ENCODE measurements around the gene PAX5. TPM values are rescaled to one million over a fixed set of nuclear protein-coding genes. Genes with fewer than 3 reads are reported as not detected.

The PAX5 gene
- total and polyA plus RNA-seq, 2 donors (not counting 1 experiment from before 2014, with no cell fraction given) = 196 to 275 TPM

DNA sequence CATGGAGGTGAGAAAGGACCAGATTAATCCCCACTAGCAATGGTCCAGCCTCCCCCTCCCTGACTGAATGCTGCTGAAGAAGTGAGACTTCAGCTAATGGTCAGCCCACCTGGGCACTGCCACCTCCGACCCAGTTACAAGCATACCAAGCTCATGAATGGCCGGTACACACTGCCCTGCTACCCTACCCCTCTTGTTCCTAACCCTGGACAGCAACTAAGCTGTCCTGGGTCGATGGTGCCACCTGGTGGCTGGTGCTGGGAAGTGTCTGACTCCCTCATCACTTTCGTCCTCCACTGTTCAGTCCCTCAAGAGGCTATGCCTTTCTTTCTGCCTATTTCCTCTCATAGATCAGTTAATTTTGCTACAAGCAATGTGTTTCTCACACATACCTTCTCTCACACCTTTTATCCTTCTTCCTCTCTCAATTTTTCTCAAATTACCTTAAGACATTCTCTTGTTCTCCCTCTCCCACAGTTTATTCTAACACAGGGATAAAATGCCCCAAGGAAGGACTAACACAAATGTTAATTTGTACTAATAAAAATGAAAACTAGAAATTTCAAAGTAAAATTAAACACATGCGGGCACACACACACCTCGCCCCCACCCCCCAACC is 42.4 kb downstream of the PAX5 start:
- Histone ChIP-seq H3K9me3 (ENCODE audit: control extremely low read depth in 1 of 3, control insufficient read depth in 2 of 3, insufficient read depth in 1 of 3, low read length in 2 of 3) (peaks cover 0 to 5% (median 4%) of the 10 kb centered on the region in 3 donors), H3K4me2 (replicated peaks; ENCODE audit: low read depth, low read length, poor library complexity, severe bottlenecking) (peak overlapping the region; percentile 44), H3K79me2 (ENCODE audit: control insufficient read depth, insufficient read depth, low read length) (peaks cover 98% of the 10 kb centered on the region), H2AFZ (ENCODE audit: insufficient read depth, low read depth, low read length, poor library complexity, severe bottlenecking) (no peak overlapping the region), H3K4me3 (ENCODE audit: control extremely low read depth in 1 of 5, extremely low read depth in 1 of 5, insufficient read depth in 1 of 5, low read depth in 2 of 5, low read length in 4 of 5) (no peak overlapping the region), H3K4me1 (ENCODE audit: control insufficient read depth in 2 of 2, insufficient read depth in 2 of 2, low read length in 2 of 2) (peaks cover 96 to 99% of the 10 kb centered on the region in 2 donors), H3K27me3 (replicated peaks in 1 of 4; ENCODE audit: control extremely low read depth in 1 of 4, control insufficient read depth in 3 of 4, insufficient read depth in 4 of 4, low read length in 3 of 4) (no peaks in the 10 kb centered on the region), H3K9ac (ENCODE audit: low read length) (no peak overlapping the region), H4K20me1 (ENCODE audit: control insufficient read depth, insufficient read depth, low read length, poor library complexity, severe bottlenecking) (peaks cover 23% of the 10 kb centered on the region), H3K27ac (ENCODE audit: low read length in 2 of 2) (peak overlapping the region; percentile 41 to 97), H3K36me3 (replicated peaks in 1 of 2; ENCODE audit: control extremely low read depth in 1 of 2, control insufficient read depth in 1 of 2, extremely low read depth in 1 of 2, insufficient read depth in 2 of 2, low read length in 1 of 2) (peaks cover 0 to 78% of the 10 kb centered on the region in 2 experiments)
- intact Hi-C loops (cut with micrococcal nuclease) = loop anchor here (1.0 to 10.0 kb wide), 5 partner anchors 57 to 603 kb away; partner anchors contain the start of genes RNF38 and TOMM5
- DNase-seq (peak; percentile 67), ATAC-seq (ENCODE audit: low read depth) (no peak)
- Mint-ChIP-seq H3K4me1 (peaks cover 95% of the 10 kb centered on the region), H3K27ac (peak overlapping the region; percentile 93), H3K4me3 (peak overlapping the region; percentile 49), H3K9me3 (ENCODE audit: insufficient read depth) (peaks cover 6% of the 10 kb centered on the region), H3K27me3 (no peaks in the 10 kb centered on the region)
- 50% methylated on average over 5 of the region's 6 CpGs for WGBS (ENCODE audit: insufficient coverage)
- TF ChIP-seq EZH2 (IDR thresholded peaks at IDR 0.05; ENCODE audit: borderline replicate concordance, insufficient read depth, low read depth, low read length, poor library complexity, severe bottlenecking) = no peak
- TF ChIP-seq, protein P1, sequence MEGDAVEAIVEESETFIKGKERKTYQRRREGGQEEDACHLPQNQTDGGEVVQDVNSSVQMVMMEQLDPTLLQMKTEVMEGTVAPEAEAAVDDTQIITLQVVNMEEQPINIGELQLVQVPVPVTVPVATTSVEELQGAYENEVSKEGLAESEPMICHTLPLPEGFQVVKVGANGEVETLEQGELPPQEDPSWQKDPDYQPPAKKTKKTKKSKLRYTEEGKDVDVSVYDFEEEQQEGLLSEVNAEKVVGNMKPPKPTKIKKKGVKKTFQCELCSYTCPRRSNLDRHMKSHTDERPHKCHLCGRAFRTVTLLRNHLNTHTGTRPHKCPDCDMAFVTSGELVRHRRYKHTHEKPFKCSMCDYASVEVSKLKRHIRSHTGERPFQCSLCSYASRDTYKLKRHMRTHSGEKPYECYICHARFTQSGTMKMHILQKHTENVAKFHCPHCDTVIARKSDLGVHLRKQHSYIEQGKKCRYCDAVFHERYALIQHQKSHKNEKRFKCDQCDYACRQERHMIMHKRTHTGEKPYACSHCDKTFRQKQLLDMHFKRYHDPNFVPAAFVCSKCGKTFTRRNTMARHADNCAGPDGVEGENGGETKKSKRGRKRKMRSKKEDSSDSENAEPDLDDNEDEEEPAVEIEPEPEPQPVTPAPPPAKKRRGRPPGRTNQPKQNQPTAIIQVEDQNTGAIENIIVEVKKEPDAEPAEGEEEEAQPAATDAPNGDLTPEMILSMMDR (IDR thresholded peaks at IDR 0.05) = peak; percentile 79
- POLR2A ChIA-PET = interaction anchor here (0.8 to 2.1 kb wide), 3 partner anchors 42 to 118 kb away, joined by 3 to 6 read pairs (median 3); partner anchors contain the start of gene PAX5
- CTCF ChIA-PET = interaction anchor here (0.6 to 15.9 kb wide), 23 partner anchors 8 to 422 kb away, joined by 3 to 180 read pairs (median 5); partner anchors contain the start of genes PAX5 and ZCCHC7

GRCh38 chr9:36988848-36989247 is 45.2 kb downstream of the PAX5 start:
- CTCF ChIA-PET = interaction anchor here (0.6 to 15.9 kb wide), 15 partner anchors 8 to 426 kb away, joined by 3 to 180 read pairs (median 5); partner anchors contain the start of gene PAX5

More at GRCh38 chr9:36988848-36989247, 45.2 kb downstream of the PAX5 start:
- DNase-seq (peak; percentile 69), ATAC-seq (ENCODE audit: low read depth) (peak; percentile 20)
- H3K9ac ChIP-seq (ENCODE audit: low read length) = no peak overlapping the region
- Mint-ChIP-seq H3K27ac (peak overlapping the region; percentile 90), H3K4me1 (peaks cover 84% of the 10 kb centered on the region), H3K27me3 (no peaks in the 10 kb centered on the region), H3K4me3 (peak overlapping the region; percentile 48), H3K9me3 (ENCODE audit: insufficient read depth) (peaks cover 6% of the 10 kb centered on the region)
- intact Hi-C loops (cut with micrococcal nuclease) = no loop called here
- no peak overlapping the region for H3K4me3 ChIP-seq (ENCODE audit: control extremely low read depth in 1 of 5, extremely low read depth in 1 of 5, insufficient read depth in 1 of 5, low read depth in 2 of 5, low read length in 4 of 5)
- H3K36me3 ChIP-seq (replicated peaks in 1 of 2; ENCODE audit: control extremely low read depth in 1 of 2, control insufficient read depth in 1 of 2, extremely low read depth in 1 of 2, insufficient read depth in 2 of 2, low read length in 1 of 2) = peaks cover 0 to 70% of the 10 kb centered on the region in 2 experiments
- H4K20me1 ChIP-seq (ENCODE audit: control insufficient read depth, insufficient read depth, low read length, poor library complexity, severe bottlenecking) = peaks cover 34% of the 10 kb centered on the region
- H3K4me1 ChIP-seq (ENCODE audit: control insufficient read depth in 2 of 2, insufficient read depth in 2 of 2, low read length in 2 of 2) = peaks cover 90 to 94% of the 10 kb centered on the region in 2 donors
- H3K79me2 ChIP-seq (ENCODE audit: control insufficient read depth, insufficient read depth, low read length) = peaks cover 98% of the 10 kb centered on the region
- H3K27me3 ChIP-seq (replicated peaks in 1 of 4; ENCODE audit: control extremely low read depth in 1 of 4, control insufficient read depth in 3 of 4, insufficient read depth in 4 of 4, low read length in 3 of 4) = no peaks in the 10 kb centered on the region
- TF ChIP-seq, protein P1 (IDR thresholded peaks at IDR 0.05) = no peak
- TF ChIP-seq EZH2 (IDR thresholded peaks at IDR 0.05; ENCODE audit: borderline replicate concordance, insufficient read depth, low read depth, low read length, poor library complexity, severe bottlenecking) = no peak
- no peak overlapping the region for H2AFZ ChIP-seq (ENCODE audit: insufficient read depth, low read depth, low read length, poor library complexity, severe bottlenecking)
- peak overlapping the region; percentile 68 for H3K4me2 ChIP-seq (replicated peaks; ENCODE audit: low read depth, low read length, poor library complexity, severe bottlenecking)
- peaks cover 0 to 5% (median 4%) of the 10 kb centered on the region in 3 donors for H3K9me3 ChIP-seq (ENCODE audit: control extremely low read depth in 1 of 3, control insufficient read depth in 2 of 3, insufficient read depth in 1 of 3, low read length in 2 of 3)
- WGBS (ENCODE audit: insufficient coverage) = 10% methylated on average over 6 of the region's 6 CpGs
- H3K27ac ChIP-seq (ENCODE audit: low read length in 2 of 2) = peak overlapping the region; percentile 24 to 97
- POLR2A ChIA-PET = interaction anchor here (0.7 to 1.0 kb wide), 5 partner anchors 14 to 420 kb away, joined by 3 to 4 read pairs (median 4); no protein-coding TSS in a partner anchor

All from B cell (primary cell).